ENCODE results near the gene HDAC4. TPM values are rescaled to one million over a fixed set of nuclear protein-coding genes. Genes with fewer than 3 reads are reported as not detected.

Gene HDAC4
- total RNA-seq, 2 donors from 2014 or later: 8.1 to 20.1 TPM

GRCh38 chr2:239329972-239330572, 70.7 kb downstream of the HDAC4 start:
- no peak for TF ChIP-seq CTCF (IDR thresholded peaks at IDR 0.05)
- peaks cover 0 to 47% of the 10 kb centered on the region in 2 donors for H3K4me1 ChIP-seq
- H3K27me3 ChIP-seq: no peaks in the 10 kb centered on the region
- DNase-seq (ENCODE audit: low spot score): peak; percentile 58
- no peak overlapping the region for H3K4me3 ChIP-seq
- H3K36me3 ChIP-seq: no peaks in the 10 kb centered on the region
- H3K27ac ChIP-seq: peak overlapping the region; percentile 91 to 97
- H3K9me3 ChIP-seq: no peaks in the 10 kb centered on the region

- no peak overlapping the region for H3K4me3 ChIP-seq
- no peaks in the 10 kb centered on the region for H3K27me3 ChIP-seq
- H3K36me3 ChIP-seq: no peaks in the 10 kb centered on the region
- peak; percentile 75 for DNase-seq (ENCODE audit: low spot score)
- no peak for TF ChIP-seq CTCF (IDR thresholded peaks at IDR 0.05)
- H3K4me1 ChIP-seq: peaks cover 0 to 47% of the 10 kb centered on the region in 2 donors
- no peaks in the 10 kb centered on the region for H3K9me3 ChIP-seq
- peak overlapping the region; percentile 91 to 97 for H3K27ac ChIP-seq
Observed at GRCh38 chr2:239329284-239329971, 71.4 kb downstream of the HDAC4 start.

- Histone ChIP-seq H3K4me1 (peaks cover 0 to 47% of the 10 kb centered on the region in 2 donors), H3K9me3 (no peaks in the 10 kb centered on the region), H3K4me3 (peak overlapping the region in 1 of 2 donors; percentile 2), H3K36me3 (no peaks in the 10 kb centered on the region), H3K27me3 (no peaks in the 10 kb centered on the region), H3K27ac (peak overlapping the region; percentile 91 to 97)
- peak; percentile 92 for DNase-seq (ENCODE audit: low spot score)
- no peak for TF ChIP-seq CTCF (IDR thresholded peaks at IDR 0.05)
Observed at GRCh38 chr2:239328351-239329191, 72.2 kb downstream of the HDAC4 start.

- peak; percentile 56 for DNase-seq (ENCODE audit: low spot score)
- H3K27ac ChIP-seq: peak overlapping the region; percentile 91 to 97
- no peak overlapping the region for H3K4me3 ChIP-seq
- H3K27me3 ChIP-seq: no peaks in the 10 kb centered on the region
- peaks cover 0 to 52% of the 10 kb centered on the region in 2 donors for H3K4me1 ChIP-seq
- TF ChIP-seq CTCF (IDR thresholded peaks at IDR 0.05): no peak
- no peaks in the 10 kb centered on the region for H3K9me3 ChIP-seq
- no peaks in the 10 kb centered on the region for H3K36me3 ChIP-seq
Observed at GRCh38 chr2:239327536-239328350, 73.1 kb downstream of the HDAC4 start.

GRCh38 chr2:239326831-239327535, 73.8 kb downstream of the HDAC4 start:
- no peak overlapping the region for H3K4me3 ChIP-seq
- no peaks in the 10 kb centered on the region for H3K27me3 ChIP-seq
- no peaks in the 10 kb centered on the region for H3K36me3 ChIP-seq
- no peaks in the 10 kb centered on the region for H3K9me3 ChIP-seq
- peaks cover 0 to 60% of the 10 kb centered on the region in 2 donors for H3K4me1 ChIP-seq
- DNase-seq (ENCODE audit: low spot score): peak; percentile 57
- peak overlapping the region; percentile 91 to 97 for H3K27ac ChIP-seq
- no peak for TF ChIP-seq CTCF (IDR thresholded peaks at IDR 0.05)

Measured in right atrium auricular region (tissue), 2 donors.